Right renal cortex interstitium (tissue), 3 donors: Measurements from ENCODE around the gene MON2. TPM values are rescaled to one million over a fixed set of nuclear protein-coding genes. Genes with fewer than 3 reads are reported as not detected.
"Not testable (repeated sequence)": the region's sequence is repeated elsewhere in the genome, so short reads cannot be mapped to it uniquely, and the experiment has no call there.

Source experiments
- DNase-seq, 3 donors: peaks; one replicate each; pipeline ENCODE4 v3.0.0-alpha.2; 2013; ENCODE audit warnings: low read depth in 3 of 3, low spot score in 2 of 3
- polyA plus RNA-seq, 3 donors: library from polyadenylated mRNA; unstranded; fragments of 120-200 nt; gene quantifications; one replicate each; pipeline ENCODE4 v1.2.1, GENCODE V29; 2013; ENCODE audit not compliant: insufficient read length in 3 of 3

The MON2 gene
- polyA plus RNA-seq, 3 donors, result 49.4 to 52.8 (median 51.7) TPM

- no peak for DNase-seq
These were observed 2.3 kb downstream of the MON2 start for GRCh38 chr12:62468935-62469334.

DNA sequence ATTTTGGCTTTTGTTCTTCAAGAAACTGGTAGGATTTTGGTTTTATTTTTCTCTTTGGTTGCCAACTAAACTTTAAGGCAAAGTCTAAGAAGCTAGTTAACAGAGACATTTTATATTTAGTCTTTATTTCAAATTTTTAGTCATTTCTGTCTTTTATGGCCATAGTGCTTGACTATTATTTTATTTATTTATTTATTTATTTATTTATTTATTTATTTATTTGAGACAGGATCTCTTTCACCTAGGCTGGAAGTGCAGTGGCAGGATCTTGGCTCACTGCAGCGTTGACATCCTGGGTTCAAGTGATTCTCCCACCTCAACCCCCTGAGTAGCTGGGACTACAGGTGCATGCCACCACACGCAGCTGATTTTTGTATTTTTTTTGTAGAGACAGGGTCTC is 3.1 kb downstream of the MON2 start:
- DNase-seq, result no peak

DNA sequence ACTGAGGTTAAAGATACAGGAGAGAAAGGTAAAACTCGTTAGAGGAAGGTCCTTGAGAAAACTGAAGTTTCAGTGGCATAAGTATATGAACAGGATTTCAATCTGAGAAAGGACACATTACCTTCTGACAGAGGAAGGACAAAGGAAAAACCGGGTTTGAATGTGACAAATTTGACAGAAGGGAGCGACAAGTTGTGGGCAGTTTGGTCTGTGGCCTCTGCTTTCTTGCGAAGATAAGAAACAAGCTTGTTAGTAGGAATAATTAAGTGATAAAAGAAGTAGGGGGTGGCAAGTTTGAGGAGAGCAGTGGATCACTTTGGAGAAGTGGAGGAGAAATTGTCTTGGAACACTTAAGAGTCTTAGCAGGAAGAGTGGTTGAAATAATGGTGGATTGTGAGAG is 5.1 kb downstream of the MON2 start:
- no peak for DNase-seq

- no peak for DNase-seq
These were observed 5.8 kb downstream of the MON2 start for GRCh38 chr12:62472472-62472871.

GRCh38 chr12:62481843-62482540 is 15.4 kb downstream of the MON2 start:
- no peak for DNase-seq

DNA sequence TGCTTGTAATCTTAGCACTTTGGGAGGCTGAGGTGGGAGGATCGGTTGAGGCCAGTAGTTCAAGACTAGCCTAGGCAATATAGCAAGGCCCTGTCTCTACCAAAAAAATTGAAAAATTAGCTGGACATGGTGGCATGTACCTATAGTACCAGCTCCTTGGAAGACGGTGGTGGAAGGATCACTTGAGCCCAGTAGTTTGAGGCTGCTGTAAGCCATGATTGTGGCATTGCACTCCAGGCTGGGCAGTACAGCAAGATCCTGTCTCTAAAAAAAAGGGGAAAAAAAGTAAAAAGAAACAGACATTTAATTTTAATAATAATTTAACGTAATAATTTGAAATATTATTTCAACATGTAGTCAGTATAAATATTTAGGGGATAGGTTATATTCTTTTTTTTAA is 16.1 kb downstream of the MON2 start:
- DNase-seq, result no peak

DNA sequence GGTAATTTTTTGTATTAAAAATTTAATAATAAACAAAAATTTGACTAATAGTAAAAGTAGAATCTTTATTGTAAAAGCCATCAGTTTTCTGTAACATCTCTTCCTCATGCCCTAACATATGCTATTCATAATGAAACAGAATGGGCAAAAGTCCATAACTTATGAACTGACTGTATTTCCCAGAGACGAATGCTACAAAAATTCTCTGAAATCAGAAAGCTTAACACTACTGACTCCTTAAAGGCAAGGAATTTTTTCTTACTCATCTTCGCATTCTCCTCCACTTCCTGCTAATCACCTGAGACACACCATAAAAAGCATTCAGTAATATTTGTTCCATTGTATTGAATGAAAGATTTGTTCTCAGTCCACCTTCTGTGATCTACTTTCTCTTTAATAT is 17.6 kb downstream of the MON2 start:
- DNase-seq, result no peak

- DNase-seq, result no peak
These were observed 39.2 kb downstream of the MON2 start for GRCh38 chr12:62505786-62506185.

GRCh38 chr12:62512901-62513300 is 46.3 kb downstream of the MON2 start:
- no peak for DNase-seq

DNA sequence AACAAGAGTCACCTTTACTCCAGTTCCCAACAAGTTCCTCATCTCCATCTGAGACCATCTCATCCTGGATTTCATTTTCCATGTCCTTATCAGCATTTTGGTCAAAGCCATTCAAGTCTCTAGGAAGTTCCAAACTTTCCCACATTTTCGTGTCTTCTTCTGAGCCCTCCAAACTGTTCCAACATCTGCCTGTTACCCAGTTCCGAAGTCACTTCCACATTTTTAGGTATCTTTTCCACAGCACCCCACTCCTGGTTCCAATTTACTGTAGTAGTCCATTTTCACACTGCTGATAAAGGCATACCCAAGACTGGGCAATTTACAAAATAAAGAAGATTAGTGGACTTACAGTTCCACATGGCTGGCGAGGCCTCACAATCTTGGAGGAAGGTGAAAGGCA is 47.5 kb downstream of the MON2 start:
- DNase-seq, result not testable (repeated sequence)

GRCh38 chr12:62516927-62517326 is 50.3 kb downstream of the MON2 start:
- no peak for DNase-seq

- DNase-seq, result no peak
These were observed 51.3 kb downstream of the MON2 start for GRCh38 chr12:62517887-62518286.

GRCh38 chr12:62519043-62519442 is 52.4 kb downstream of the MON2 start:
- no peak for DNase-seq

- no peak for DNase-seq
These were observed 53.7 kb downstream of the MON2 start for GRCh38 chr12:62520361-62520760.

- DNase-seq, result no peak
These were observed 56.4 kb downstream of the MON2 start for GRCh38 chr12:62522984-62523383.

DNA sequence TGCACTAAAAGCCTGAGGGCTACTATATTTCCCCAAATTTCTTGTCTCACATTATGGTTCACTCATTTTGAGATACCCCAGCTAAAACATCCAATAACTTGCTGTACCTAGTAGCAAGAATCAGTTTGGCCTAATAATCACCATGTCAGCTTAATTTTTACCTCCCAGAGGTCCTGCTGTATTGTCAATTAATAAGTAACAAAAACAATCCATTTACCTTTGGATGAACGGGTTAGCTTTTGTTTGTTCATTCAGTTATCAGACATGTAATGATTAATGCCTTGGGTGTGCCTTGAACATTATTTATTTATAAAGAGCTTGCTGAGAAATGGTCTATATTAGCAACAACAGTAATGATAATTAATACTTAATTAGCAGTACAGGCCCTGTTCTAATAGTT is 57.0 kb downstream of the MON2 start:
- DNase-seq, result no peak

DNA sequence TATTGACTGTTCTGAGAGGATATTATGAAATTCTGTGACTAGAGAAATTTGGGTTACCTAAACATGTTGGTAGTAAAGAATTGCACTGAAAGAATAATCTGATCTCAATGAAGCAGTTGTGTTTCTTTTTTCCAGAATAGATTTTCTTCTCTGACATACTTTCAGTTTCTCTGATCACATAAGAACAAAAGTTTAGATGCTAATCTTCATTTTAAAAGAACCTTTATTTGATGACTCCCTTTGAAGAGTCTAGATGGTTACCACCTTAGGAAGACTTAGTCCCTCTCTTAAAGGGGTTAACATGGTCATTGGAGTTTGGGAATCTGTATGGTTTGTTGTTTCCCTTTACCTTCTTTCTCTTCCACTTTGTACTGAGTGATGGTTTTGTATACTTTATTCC is 58.6 kb downstream of the MON2 start:
- no peak for DNase-seq

DNA sequence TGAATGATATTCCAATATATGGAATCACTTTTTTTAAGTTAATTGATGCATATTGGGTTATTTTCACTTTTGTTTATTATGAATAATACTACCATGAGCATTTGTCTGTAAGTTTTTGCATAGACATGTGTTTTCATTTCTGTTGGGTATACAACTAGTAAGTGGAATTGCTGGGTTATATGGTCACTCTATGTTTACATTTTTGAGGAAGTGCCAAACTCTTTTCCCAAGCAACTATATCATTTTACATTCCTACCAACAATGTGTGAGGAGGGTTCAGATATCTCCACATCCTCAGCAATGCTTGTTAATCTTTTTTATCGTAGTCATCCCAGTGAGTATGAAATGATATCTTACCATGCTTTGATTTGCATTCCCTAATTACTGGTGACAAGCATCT is 64.0 kb downstream of the MON2 start:
- DNase-seq, result no peak

- no peak for DNase-seq
These were observed 65.7 kb downstream of the MON2 start for GRCh38 chr12:62532333-62532732.

DNA sequence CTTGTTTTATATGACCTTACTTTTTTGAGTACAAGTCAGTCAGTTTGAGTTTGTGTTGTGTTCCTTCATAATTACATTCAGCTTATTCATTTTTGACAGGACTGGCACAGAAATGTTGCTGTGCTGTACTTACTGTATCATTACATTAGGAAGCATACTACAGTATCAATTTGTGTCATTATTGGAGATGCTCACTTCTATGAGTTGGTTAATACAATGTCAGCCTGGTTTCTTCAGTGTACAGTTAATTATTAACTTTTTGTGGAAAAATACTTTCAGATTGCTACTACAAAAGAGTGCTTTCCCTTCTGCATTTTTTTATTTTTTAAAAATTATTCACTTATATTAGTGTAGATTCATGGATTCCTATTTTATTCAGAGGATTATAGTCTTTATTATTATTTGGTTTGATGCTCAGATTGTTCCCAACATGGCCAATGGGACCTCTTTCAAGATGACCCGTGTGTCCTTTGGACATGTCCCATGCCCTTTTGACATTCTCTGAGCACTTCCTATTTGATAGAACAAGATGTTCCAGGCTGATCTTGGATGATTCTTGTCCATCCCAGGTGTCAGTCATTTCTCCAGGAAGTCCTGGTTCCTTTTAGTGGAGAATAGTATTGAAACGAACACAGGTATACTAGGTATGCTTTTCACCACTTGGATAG is 66.6 kb downstream of the MON2 start:
- no peak for DNase-seq

DNA sequence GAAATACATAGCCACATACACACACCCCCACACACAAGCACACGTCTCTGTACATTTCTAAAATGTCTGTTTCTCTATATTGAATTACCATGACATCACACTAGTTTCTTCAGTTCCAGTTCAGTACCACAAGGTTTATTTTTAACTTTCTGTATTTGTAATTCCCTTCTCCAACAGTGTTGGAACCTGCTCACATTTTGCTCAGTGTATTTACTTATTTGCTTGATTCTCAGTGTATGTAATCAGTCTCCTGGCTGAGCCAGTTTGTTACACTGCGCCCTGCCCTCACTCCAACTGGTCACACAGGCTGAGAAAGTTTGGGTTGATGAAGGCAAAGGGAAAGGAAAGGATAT is 67.1 kb downstream of the MON2 start:
- DNase-seq, result no peak

GRCh38 chr12:62536546-62536945 is 69.9 kb downstream of the MON2 start:
- DNase-seq, result no peak

GRCh38 chr12:62537551-62537950 is 70.9 kb downstream of the MON2 start:
- no peak for DNase-seq
